GM18511 (cell line): ENCODE data around the gene GLI3.

ENCODE experiments used
- ATAC-seq: cut with Tn5 transposase; IDR thresholded peaks from one replicate; pipeline ENCODE4 v1.9.1; 2021; ENCODE audit warnings: mild to moderate bottlenecking, moderate library complexity; ENCODE audit not compliant: unreplicated experiment

GLI3 gene

DNA sequence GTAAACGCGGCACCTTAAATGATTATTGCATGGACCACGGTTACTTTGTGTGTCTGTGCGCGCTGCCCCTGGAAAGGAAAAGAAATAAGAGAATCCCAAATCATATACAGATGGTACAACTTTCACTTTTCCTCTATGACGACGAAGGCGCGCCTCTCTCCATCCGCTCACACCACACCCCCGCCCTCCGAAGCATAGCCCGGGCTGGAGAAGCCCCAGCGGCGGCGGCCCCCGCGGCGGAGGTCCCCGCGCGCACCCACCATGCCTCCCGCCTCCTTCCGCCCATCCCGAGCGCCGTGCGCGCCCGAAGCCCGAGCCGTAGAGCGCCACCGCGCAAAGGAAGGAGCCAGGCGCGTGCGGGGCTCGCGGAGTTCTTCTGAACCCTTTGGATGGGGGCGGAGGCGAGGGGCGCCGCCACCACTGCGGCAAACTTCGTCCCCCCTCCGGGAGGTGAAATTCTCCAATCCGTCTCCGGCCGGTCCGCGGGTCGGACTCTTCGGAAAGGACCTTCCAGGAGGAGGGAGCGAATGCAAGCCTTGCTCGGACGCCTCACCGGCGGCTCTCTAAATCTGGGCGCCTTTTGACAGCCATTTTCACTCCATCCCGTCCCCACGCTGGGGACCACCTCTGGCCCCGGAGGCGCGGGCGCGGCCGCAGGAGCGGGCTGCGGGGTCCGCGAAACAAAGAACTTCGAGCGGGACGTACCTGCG is 588 bp downstream of the GLI3 start:
- ATAC-seq, result peak; percentile 23

DNA sequence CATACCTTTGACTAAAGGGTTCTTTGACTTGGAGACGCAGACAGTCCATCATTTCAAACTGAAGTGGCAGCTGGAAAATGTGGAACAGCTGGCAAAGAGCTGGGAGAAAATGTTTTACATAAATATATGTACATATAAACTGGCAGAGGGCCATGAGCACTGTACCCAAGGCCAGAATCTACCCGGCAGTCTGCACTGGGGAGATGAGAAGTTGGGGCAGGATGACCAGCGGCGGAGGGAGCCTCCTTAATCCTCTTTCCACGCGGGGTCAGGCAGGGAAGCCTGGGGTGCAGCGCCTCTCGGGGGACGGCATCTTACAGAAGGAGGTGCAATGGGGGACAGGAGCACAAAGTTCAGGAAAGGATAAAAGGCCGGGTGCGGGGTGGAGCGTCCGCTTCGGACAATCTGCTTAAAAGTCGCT is 1.3 kb downstream of the GLI3 start:
- ATAC-seq, result no peak

DNA sequence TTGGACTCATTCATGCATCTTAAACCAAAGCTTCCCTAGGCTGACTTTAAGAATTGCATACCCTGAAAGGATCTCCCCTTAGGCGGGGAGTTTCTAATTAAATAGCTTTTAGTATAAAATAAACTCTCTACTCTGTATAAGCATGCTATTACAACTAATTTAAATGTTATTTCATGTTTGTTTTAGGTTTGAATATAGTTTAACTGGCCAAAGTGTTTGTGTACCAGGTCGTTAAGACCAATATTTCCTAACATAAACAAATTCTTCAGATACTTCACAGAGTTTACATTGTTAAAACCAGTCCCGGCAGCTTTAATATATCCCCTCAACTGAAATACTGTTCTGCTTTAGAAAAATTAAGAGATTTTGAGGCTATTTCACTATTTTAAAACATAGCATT is 2.3 kb downstream of the GLI3 start:
- no peak for ATAC-seq

DNA sequence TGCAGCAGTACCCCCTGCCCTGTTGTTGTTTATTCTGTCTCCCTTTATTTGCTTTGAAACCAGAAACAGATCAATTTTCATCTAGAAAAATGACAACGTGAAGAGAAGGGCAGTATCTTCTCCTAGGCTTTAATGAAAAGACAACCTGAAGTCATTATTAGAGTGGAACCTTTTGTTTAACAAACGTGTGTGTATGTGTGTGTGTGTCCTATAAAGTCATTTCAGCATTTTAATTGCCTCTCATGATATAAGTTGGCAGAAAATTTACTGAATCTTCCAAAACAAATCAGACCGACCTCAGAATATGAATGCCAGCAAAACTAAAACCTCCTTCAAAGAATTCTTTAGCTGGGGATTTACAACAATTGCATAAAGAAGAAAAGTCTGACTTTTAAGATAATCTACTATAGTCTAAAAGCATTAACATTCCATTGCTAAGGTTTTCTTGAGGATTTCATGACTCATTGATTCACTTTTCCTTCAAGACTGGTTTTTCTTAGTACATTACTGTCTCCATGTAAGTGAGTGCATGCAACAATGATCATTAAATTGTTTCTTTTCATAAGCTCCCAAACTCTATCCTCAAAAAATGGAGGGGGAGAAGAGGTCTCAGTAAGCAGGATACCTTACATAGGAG is 3.2 kb downstream of the GLI3 start:
- ATAC-seq, result no peak

DNA sequence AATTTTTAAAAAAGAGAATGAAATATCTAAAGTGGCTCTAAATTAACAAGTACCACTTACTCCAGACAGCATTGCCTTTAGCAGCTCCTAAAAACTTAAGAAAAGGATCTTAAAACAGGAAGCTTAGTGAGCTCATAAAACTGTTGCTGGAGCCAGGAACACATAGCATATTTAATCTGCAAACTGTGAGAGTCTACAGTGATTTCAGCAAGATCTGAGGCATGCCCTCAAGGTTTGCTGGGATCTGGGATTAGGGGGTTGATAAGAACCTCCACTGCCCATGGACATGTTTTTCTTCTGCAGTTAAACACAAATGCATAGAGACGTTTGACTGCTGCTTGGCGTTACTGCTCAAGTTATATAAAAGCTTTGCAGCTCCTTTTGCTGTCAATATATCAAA is 3.8 kb downstream of the GLI3 start:
- ATAC-seq, result no peak

DNA sequence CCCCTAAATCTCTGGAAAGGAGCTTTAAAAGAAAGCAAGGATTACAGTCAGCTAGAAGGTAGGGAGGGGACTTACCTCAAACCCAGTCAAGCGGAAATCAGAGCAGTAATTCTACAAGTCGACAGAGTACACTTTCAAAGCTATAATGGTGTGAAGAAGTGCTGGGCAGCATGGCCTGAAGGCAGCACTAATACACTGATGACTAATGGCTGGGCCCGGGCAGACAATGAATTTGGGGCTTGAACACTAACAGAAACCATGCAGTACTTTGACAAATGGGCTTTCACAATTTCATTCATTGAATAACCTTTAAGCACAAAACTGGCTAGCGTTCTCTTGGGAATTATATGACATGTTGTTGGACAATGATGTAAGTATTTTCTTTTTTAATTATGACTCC is 4.7 kb downstream of the GLI3 start:
- no peak for ATAC-seq

DNA sequence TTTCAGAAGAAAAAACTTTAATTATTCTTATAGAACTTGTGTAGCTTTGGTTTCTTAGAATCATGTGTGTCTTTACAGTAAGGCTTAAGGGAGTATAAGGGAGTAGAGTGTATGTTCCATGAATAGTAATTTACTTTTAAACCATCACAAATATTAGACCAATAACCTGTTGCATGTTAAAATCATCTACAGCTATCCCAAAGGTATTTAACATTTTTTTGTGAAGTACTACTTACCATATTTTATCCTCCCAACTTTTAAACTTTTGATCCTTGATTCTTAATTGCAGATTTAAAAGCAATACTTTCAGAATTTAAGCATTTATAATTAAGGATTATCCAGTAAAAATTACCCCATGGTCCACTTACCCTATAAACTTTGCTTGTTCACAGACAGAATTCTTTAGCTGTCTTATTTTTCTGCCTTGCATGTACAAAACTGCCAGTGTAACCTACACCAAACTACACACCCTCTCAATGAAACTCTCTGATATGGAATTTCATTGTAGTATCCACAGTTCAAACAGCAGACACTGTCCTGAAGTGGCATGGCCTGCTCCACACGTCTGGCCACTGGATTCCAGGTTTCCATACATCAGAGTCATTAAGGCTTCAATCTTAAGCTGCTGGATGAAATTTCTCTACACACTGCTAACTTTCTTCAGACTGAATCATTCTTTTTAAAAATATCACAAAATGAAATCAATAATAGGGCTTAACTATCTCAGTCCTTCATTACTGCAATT is 5.8 kb downstream of the GLI3 start:
- ATAC-seq, result no peak

DNA sequence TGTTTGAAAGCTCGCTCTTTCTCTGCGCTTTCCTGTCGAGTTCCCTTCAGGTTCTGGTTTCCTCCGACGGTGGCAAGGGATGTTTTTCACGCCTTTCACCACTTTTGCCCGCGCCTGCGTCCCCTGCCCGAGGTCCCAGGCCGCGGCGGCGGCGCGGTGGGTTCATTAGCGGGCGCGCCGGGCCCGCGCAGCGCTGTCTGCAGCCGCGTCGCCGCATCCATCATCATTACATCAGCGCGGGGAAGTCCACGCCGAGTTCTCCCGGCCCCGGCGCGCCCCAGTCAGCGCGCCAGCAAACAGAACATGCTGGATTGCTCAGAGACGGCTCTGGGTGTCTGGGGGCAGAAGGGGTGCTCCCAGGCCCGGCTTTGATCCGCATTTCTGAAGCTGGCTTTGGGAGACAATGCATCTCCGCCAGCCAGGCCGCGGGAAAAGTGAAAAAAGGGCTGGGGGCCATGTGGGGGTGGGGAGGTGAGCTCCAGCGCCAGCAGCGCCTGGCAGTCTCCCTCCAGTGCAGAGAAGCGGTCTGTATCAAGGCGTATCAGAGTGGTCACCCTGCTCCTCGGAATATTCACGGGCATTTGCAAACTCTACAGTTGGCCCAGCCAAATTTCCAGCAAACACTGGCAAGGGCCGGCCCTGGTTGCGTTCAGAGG is 8.9 kb downstream of the GLI3 start:
- ATAC-seq, result peak; percentile 44

DNA sequence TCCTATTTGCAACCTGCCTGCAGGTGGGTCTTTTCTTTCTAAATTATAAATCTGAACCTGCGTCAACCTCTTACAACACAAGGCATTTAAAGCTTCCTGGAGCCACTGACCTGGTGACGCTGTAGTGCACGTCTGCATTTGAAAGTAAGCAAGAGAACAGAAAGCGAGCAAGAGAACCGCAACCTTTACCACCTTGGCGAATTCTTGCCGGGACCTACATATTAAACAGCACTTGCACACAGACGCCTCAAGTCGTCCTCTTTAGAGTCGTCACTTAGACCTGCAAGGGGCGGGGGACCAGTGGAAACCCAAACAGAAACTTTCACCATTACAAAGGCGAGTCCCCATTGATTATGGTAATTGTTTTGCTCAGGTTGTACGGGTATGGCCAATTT is 9.5 kb downstream of the GLI3 start:
- ATAC-seq, result peak; percentile 81

DNA sequence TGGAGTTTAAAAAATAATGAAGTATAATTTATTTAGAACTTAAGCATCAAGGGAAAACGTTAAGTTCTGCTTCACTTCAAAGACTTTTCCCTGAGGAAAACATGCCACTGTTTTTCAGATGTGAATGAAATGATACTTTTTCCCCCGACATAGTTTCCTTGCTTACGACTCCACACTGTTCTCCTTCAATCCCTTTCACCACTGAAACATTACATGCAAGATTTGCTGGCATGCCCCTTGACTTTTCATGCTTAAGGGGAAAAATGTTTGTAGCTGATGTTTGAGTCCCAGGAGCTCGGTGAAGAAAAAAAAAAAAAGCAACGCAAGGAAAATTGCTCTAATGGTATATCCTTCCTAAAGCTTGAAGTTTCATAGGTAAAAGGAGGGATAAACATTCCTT is 10.0 kb downstream of the GLI3 start:
- ATAC-seq, result no peak

DNA sequence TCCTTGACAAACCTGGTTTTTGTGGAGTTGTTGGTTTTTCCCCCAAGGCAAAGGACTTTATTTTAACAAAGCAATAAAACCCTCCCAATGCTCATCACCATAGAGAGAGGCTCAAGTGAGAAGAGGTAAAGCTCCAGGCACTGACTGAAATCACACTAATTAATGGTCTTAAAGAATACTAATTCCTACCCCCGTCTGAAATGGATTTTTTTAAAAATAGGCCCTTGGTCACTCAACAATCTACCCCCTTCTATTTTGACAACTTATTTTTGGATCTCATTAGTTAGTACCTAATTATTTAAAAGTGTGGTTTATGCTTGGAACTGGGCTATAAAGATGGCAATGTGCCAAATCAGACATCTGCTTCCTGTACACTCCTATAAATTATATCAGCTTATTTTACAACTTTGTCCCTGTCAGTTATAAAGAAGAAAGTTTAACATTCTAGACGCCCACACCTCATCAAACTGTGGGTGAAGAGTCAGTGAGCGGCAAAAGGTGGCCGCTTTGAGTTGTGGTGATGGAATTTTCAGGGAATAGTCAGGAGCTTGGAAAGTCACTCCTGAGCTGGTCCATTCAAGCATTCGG is 10.6 kb downstream of the GLI3 start:
- ATAC-seq, result no peak

DNA sequence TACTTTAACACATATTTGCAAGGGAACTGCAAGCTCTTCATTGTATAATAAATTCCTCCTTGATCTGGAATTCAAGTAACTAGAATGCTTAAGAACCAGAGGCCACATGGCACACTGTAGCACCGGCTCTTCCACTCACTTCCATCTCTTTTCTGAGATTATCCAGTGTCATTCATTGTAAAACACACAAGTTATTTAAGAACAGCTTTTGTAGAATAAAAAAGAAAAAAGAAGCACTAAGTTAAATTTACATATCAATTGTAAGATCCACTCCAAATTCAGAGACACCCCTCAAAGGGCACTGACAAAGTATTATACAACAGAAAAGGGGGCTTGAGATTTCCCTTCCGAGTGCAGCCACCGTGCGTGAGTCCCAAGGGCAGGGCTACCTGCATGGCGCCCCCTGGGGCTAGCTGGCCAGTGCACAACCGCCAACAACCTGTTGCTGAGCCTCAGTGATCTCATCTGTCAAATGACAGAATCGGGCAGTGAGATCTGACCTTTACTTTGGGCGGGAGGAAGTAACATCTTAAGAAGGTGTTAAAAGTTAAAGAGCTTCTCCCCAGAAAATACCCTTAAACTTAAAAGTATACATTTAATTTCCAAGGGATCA is 12.5 kb downstream of the GLI3 start:
- ATAC-seq, result no peak

DNA sequence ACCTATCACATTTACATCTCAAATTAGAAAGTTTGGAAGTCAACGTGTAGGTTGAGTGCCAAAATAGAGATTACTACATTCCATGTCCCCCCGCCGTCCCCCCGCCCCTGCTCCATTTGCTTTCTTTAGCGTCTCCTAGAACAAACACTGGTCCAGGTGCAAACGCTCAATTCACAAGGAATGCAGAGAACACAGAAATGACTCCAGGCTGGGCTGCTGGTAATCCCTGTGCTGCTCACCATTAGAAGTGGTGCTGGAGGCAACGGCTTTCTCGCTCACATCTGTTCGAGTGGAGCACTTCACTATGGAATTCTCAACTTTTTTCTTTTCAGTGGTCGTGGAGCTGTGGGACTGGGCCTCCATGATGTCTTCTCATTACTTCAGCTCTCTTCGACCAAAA is 14.1 kb downstream of the GLI3 start:
- ATAC-seq, result no peak

DNA sequence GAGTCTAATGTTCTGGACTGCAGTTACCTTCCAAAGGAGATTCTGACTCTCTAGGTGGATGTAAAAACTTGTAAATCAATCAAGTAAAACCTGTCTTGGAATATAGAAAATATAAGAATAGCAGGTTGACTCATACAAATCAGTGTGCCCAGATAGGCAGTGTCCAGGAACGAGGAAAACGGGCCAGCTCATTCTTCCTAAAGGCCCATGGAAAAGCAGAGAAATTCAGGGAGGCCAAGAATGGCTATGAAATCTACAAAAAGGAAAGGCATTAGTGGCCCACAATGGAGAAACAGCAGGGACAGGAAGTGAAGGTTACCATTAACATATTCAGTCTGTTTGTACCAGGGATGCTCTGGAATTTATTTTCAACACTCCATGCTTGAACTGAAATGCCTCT is 14.9 kb downstream of the GLI3 start:
- ATAC-seq, result no peak

DNA sequence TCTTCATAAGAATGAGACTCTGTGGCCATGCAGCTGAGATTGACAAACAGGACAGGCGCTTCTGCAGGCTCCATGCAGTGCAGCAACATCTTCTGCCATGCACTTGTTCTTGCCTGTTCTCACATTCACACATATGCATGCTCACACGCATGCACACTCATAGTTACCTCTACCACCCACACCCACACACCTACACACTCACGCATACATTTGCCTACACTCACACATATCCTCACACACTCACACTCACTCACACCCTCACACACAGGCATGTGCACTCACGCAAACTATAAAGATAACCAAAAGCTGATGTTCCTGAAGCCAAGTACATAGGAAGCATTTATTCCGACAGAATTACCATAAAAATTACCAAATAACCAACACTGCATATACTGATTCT is 15.7 kb downstream of the GLI3 start:
- no peak for ATAC-seq

DNA sequence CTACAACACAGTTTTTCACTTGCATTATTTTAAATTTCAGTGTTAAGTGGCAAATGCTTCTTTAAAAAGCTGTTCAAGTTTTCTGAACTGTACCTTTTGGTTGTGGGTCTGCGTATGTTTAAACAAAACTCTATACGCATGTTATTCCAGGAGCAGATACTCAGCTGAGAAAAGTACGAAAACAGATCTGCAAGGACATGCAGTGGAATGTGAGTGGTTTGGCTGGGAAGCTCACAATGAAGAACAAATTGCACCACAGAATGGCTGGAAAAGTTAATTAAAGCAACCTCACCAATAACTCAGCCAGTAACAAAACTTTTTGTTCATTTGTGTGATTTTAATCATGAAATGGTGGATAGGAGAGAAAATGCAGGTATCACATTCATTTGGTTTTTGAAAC is 17.6 kb downstream of the GLI3 start:
- no peak for ATAC-seq

DNA sequence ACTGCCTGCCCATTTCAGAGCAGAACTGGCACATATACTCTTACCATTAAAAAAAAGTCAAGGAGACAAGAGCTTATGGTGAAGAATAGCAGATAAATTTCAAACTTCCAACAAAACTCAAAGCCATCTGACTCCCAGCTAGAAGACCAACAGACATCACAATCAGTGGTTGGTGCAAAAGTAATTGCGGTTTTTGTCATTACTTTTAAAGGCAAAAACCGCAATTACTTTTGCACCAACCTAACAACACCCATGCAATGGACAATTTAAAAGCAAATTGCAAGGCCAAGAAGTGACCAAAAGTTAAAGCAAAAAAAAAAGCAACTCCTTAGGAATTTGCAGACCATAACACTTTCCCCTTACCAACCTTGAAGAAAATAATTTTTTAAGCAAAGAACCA is 18.8 kb downstream of the GLI3 start:
- ATAC-seq, result no peak

DNA sequence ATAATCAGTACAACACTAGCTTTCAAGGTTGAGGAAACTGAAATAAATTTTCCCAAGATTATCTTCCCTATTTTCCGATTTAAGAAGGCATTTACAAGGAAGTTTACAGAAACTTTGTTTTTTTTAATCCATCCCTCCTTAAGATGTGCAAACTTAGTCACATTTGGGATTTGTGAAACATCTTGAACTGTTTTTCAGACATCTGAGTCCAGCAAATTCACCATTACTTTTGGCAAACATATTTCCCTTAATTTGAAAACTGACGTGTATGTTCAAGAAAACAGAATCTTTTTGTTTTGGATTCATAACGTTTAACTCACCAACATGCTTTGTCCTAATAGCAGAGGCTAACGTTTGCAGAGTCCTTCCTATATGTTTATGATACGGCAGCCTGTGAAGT is 19.5 kb downstream of the GLI3 start:
- ATAC-seq, result no peak

DNA sequence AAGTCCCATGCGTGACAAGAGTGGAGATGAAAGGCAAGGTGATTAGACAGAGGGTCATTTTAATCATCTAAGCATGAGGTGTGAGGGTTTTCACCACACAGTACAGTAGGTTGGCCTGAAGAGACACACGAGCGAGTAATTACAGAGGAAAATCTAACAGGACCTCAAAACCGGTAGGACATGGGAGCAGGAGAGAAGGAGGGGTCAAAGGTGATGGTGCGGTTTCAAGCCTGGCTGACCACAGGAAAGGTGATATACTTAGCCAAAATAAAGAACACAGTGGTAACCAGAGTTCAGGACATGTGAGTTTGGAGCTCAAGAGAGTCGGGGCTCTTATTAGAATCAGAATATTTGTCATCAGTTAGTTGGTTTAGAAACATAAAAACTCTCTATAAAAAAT is 20.0 kb downstream of the GLI3 start:
- no peak for ATAC-seq

DNA sequence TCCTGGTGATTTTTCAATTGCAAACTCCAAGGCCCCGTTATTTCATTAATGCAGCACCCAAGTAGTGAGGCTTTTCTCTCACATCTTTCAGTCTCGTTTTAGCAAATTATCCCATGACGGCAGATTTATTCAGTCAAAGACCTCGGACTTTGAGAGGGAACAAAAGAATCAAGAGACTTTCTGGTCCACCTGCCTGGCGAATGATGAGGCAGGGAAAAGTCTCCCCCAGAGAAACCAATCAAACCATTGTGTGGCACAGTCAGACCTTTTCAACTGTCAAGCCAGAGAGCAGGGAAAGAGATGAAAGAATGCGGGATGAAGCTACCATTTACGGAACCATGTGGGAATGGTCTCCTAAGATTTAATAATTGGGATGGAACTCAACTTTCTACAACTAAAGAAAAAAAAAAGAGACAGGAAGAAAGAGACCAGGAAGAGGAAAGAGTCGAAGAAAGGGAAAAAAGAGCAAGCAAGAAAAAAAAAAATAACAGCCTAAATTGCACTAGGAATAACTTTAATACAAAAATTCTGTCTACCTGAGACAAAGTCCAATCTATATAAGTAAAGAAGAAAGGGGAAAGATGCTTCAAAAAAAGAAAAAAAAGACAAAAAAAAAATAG is 22.8 kb downstream of the GLI3 start:
- ATAC-seq, result no peak

DNA sequence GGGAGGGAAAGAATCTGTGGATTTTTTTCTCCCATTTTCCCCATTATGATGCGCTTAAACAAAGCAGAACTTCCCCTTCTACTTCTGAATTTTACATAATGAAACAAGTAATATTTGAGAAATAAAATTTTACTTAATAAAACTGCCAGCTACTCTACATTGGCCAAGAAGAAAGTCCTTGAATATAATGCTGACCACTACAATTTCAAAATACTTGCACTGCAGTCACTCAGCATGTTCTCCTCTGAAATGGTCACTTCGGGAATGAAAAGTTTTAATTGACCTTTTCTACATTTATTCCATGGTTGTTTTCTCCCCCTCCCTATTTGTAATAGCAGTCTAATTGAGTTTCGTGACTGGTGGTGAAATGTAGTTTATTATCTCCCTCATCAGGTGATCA is 23.9 kb downstream of the GLI3 start:
- no peak for ATAC-seq
